GM12801 (cell line): Measurements from ENCODE around the gene TMEFF1.

Experiments used
- TF ChIP-seq, protein P1 (sequence below): IDR thresholded peaks from one replicate; pipeline ENCODE4 v1.5.1; 2011; ENCODE audit warnings: control low read depth; ENCODE audit not compliant: insufficient read length; ENCODE audit errors: extremely low read depth

Gene TMEFF1

DNA sequence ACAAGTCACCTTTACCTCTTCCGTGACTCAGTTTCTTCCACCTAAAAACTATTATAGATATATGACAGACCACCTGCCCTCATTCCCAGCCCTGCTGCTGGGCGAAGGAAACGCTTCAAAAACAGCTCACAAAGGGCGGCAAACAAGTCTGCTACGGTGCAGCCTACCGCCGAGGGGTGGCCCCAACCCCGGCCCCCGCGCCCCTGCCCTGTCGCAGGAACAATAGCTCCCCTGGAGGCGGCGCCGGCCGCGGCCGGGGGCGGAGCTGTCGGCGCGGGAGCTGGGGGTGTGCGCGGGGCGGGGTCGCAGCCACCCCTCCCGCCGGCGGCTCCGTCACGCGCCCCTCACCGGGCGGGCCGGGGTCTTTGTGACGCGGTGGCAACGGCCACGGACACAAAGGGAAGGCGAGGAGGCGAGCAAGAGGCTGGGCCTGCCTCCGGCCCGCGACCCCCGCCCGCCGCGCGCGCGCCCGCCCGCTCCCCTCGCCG, at the start of gene TMEFF1:
TSS of gene TMEFF1 (plus strand) at position 362 of the 488 bp plus-strand sequence. CDS start 396 bp downstream, outside the sequence.
- TF ChIP-seq, protein P1, sequence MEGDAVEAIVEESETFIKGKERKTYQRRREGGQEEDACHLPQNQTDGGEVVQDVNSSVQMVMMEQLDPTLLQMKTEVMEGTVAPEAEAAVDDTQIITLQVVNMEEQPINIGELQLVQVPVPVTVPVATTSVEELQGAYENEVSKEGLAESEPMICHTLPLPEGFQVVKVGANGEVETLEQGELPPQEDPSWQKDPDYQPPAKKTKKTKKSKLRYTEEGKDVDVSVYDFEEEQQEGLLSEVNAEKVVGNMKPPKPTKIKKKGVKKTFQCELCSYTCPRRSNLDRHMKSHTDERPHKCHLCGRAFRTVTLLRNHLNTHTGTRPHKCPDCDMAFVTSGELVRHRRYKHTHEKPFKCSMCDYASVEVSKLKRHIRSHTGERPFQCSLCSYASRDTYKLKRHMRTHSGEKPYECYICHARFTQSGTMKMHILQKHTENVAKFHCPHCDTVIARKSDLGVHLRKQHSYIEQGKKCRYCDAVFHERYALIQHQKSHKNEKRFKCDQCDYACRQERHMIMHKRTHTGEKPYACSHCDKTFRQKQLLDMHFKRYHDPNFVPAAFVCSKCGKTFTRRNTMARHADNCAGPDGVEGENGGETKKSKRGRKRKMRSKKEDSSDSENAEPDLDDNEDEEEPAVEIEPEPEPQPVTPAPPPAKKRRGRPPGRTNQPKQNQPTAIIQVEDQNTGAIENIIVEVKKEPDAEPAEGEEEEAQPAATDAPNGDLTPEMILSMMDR, result no peak

GRCh38 chr9:100425758-100426157, 47.2 kb upstream of the TMEFF1 start:
- TF ChIP-seq, protein P1, result no peak

DNA sequence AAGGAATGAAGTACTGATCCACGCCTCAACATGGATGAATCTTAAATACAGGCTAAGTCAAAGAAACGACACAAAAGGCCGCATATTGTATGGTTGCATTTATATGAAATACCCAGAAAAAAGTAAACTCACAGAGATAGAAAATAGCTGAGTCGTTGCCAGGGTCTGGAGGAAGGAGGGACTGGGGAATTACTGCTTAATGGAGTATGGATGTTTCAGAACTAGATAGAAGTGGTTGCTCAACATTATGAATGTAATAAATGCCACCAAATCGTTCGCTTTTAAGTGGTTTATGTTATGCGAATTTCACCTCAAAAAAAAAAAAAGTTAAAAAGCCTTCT, 46.8 kb upstream of the TMEFF1 start:
- TF ChIP-seq, protein P1, result no peak

DNA sequence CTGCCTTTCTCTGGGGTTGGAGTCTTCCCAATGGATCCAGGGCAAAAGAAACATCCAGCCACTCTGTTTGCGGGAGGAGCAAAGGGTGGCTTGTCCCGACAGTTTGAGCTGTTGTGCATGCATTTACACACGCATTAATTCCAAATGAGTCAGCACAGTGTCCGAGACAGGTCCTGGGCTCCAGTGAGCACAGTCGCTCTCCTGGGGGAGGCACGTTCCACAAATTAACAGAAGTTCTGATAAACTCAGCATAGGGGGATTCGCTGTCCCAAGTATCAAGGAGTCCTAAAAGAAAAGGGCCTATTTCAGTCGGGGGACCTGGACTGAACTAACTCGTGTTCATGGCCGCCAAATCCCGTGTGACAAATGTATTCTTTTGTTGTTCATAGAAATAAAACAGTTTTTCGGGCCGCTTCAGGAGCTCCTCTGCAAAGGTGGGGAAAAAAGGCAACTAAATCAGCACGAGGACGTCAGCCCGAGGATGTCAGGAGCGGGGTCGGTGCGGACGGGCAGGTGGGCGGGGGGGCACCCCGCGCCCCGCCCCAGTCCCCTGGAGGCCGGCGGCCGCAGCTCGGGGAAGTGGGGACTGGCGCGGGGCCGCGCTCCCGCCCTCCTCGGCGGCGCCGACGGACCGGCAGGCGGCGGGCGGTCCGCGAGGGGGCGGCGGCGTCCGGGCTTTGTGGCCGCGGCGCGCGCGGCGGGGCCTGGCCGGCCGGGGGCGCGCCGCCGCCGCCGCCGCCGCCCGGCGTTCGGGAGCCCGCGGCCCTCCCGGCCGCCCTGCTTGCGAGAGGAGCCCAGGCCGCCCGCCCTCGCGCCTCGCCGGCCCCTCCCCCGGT, 46.2 kb upstream of the TMEFF1 start, which contains the start of gene MSANTD3:
TSS of gene MSANTD3 (plus strand) at position 614 of the 836 bp plus-strand sequence. CDS start 14,796 bp downstream, outside the sequence.
- TF ChIP-seq, protein P1, result no peak

GRCh38 chr9:100427366-100428263, 45.3 kb upstream of the TMEFF1 start:
- TF ChIP-seq, protein P1, result no peak

DNA sequence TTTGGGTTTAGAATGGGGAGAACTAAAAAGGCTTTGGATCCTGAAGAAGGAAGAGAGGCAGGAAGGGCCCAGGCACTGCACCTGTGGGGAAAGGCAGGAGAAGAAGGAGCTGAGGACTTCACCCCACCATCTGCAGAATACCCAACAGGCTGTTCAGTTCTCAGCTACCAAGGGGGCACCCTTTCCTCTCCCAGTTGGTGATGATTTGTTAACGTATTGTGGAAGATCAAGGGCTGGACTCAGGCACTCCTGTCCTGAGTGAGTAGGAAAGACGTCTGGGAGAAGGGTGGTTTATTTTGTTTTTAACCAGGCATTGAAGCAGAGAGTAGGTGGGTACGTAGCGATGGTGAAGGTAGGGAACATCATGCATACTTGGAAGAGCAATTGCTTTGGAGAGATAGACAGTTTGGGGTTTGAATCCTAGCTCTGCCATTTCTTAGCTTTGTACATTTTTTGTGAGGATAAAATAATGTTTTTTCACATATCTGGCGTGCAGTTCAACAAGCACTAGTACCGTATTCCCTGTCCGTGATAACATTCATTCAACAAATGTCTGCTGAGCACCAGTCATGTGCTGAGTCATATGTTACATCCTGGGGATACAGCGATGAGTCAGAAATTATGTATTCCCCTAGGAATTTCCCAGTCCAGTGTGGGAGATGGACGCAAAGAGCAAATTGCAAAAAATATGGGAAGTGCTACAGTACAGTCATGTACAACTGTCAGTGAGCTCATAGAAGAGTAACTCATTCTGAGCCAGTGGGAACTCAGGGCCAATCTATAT, 43.9 kb upstream of the TMEFF1 start:
- TF ChIP-seq, protein P1, result no peak
